ENCODE results near the gene TRIP12. TPM values are rescaled to one million over a fixed set of nuclear protein-coding genes. Genes with fewer than 3 reads are reported as not detected.
A peak's percentile ranks its signal among the peaks of the same experiment; 100 is the strongest.

TRIP12 gene
- total RNA-seq, 1 experiment from 2014 or later, result 166 TPM

DNA sequence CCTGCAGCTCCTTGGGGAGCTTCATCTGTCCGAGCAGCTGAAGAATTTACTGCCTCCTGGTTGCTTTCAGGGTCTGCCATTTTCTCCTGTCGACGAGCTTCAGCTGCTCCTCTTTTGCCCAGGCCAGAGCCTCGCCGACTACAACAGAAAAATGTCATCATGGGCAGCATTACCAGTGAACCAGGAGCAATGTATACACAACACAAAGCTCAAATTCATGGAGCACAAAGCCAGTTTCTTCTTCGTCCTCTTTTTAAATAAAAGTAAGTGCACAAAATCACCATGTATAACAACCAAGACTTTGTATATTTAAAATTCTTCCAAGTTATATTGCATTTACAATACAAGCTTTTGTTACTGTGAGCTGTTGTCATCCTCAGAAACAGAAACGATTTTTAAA, 85.0 kb downstream of the TRIP12 start:
- no peaks in the 10 kb centered on the region for H3K79me2 ChIP-seq (ENCODE audit: insufficient read depth, low read length)

More for the DNA sequence above, 85.0 kb downstream of the TRIP12 start:
- no peak for DNase-seq
- Mint-ChIP-seq H3K27ac (peak overlapping the region in 2 of 3 experiments; percentile 36 to 79; a peak in 3 of 7 replicates), H3K9me3 (no peaks in the 10 kb centered on the region), H3K36me3 (ENCODE audit: insufficient read depth in 1 of 3, low read depth in 3 of 3) (peaks cover 6 to 37% (median 25%) of the 10 kb centered on the region in 3 experiments; a peak in 6 of 7 replicates), H3K4me3 (no peak overlapping the region), H3K4me1 (no peaks in the 10 kb centered on the region), H3K27me3 (ENCODE audit: low read depth) (no peaks in the 10 kb centered on the region)
- H3K56ac ChIP-seq (ENCODE audit: insufficient read length, low read depth, low read length), result no peak overlapping the region
- H4K5ac ChIP-seq (ENCODE audit: insufficient read length, low read depth, low read length), result no peak overlapping the region
- H3K27ac ChIP-seq (ENCODE audit: insufficient read length, low read depth, low read length), result no peak overlapping the region
- H3K9ac ChIP-seq (ENCODE audit: extremely low read depth, insufficient read length, low read length), result no peak overlapping the region
- no peak overlapping the region for H2BK120ac ChIP-seq (ENCODE audit: low read depth, low read length, poor library complexity, severe bottlenecking)
- no peak overlapping the region for H2AK5ac ChIP-seq (ENCODE audit: insufficient read length, low read length)
- H4K20me1 ChIP-seq (ENCODE audit: control insufficient read depth, insufficient read depth, insufficient read length), result no peaks in the 10 kb centered on the region
- H3K27me3 ChIP-seq (ENCODE audit: insufficient read depth, low read length), result no peaks in the 10 kb centered on the region
- H3K4ac ChIP-seq (ENCODE audit: low read depth, low read length), result no peak overlapping the region
- no peak overlapping the region for H3K18ac ChIP-seq (ENCODE audit: insufficient read length, low read depth, low read length)
- TF ChIP-seq CTCF (conservative IDR thresholded peaks at IDR 0.05), result no peak
- no CpG with 5 or more reads among the region's 7 CpGs for WGBS (ENCODE audit: extremely low coverage, insufficient read length, low lambda C conversion rate)
- no peak overlapping the region for H4K8ac ChIP-seq (replicated peaks; ENCODE audit: insufficient read length, low read depth, low read length)
- H3K23ac ChIP-seq (ENCODE audit: insufficient read length, low read depth, low read length), result no peak overlapping the region
- no peaks in the 10 kb centered on the region for H3K79me1 ChIP-seq (ENCODE audit: insufficient read depth, low read depth, low read length, poor library complexity, severe bottlenecking)
- H3K4me1 ChIP-seq (ENCODE audit: insufficient read depth, low read length), result no peaks in the 10 kb centered on the region
- no peak overlapping the region for H2BK5ac ChIP-seq (ENCODE audit: insufficient read length, low read length)
- no peak overlapping the region for H3K4me2 ChIP-seq (ENCODE audit: insufficient read depth, insufficient read length, low read length)
- H3K9me3 ChIP-seq (ENCODE audit: control insufficient read depth, low read depth, low read length), result no peaks in the 10 kb centered on the region
- no peak overlapping the region for H4K91ac ChIP-seq (ENCODE audit: insufficient read length, low read depth, low read length)
- H2BK20ac ChIP-seq (ENCODE audit: low read depth, low read length, poor library complexity, severe bottlenecking), result no peak overlapping the region
- no peak overlapping the region for H2BK15ac ChIP-seq (ENCODE audit: low read depth, low read length)
- H3K14ac ChIP-seq (ENCODE audit: insufficient read depth, low read length), result no peak overlapping the region
- H3K23me2 ChIP-seq (ENCODE audit: insufficient read length, low read depth, low read length, poor library complexity, severe bottlenecking), result no peaks in the 10 kb centered on the region
- H3T11ph ChIP-seq (ENCODE audit: low read length), result no peak overlapping the region
- no peak overlapping the region for H2BK12ac ChIP-seq (ENCODE audit: insufficient read length, low read depth, low read length)
- no peak overlapping the region for H2AFZ ChIP-seq (ENCODE audit: low read length)

All from H9 (cell line).